Measurements from ENCODE around the gene CLDN9. TPM values are rescaled to one million over a fixed set of nuclear protein-coding genes. Genes with fewer than 3 reads are reported as not detected.
A peak's percentile ranks its signal among the peaks of the same experiment; 100 is the strongest.
"Not testable (repeated sequence)": the region's sequence is repeated elsewhere in the genome, so short reads cannot be mapped to it uniquely, and the experiment has no call there.

The CLDN9 gene
- total and polyA plus RNA-seq, 2 donors (not counting 1 experiment from before 2014, with no cell fraction given), result 0.04 TPM; not detected in 1

DNA sequence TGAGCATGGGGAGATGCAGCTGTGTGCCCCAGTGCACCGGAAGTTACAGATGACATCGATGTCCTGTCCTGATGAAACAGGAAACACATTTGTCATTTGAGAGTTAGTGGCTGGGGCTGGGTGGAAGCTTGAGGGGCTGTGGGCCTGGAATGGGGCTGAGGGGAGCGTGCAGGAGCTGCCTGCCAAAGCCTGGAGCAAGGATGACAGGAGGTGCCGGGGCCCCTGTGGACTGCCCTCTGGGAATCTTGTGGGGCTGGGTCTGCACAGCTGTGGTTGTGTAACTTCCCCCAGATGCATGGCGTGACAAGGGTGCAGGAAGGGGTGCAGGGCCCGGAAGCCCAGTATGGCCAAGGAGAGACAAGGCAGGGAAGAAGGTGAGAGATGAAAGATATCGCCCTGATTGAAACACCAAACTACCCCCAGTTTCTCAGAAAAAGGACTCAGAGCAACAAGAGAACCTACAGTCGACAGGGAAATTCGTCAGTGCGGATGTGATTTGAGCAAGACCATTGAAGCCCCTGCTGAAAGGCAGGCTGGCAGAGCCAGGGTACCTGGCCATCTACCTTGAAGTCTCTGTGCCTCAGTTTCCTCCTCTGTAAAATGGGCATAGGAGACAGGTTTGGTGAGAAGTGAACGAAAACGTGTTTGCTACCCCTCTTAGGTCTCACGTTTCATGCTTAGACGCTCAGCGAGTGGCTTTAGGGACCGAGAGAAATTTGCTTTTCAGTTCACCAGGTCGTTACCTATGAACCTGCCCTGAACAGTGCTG lies 42.4 kb downstream of the CLDN9 start:
- intact Hi-C loops (cut with micrococcal nuclease), result no loop called here

DNA sequence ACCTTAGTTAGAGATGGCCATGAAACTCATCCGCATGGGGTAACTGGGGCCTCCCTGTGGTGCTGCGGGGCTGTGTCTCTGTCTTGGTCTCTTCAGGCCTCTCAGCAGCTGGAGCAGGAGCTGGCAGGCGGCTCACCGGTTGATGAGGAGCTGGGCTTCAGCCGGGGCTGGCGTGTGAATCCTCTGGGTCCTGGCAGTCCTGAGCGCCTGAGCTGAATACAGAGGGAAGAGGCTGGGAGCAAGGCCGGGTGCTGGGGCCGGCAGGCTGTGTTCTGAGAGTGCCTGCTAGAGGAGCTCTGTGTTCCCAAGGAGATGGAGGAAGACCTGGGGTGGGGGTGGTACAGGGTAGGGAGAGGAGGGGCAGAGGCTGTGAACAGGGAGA lies 43.0 kb downstream of the CLDN9 start:
- POLR2A ChIA-PET; H3K9ac ChIP-seq (ENCODE audit: low read length); H3K4me3 Mint-ChIP-seq; DNase-seq; H3K27me3 Mint-ChIP-seq; H3K27ac ChIP-seq (ENCODE audit: low read length in 2 of 2); H3K79me2 ChIP-seq (ENCODE audit: control insufficient read depth, insufficient read depth, low read length); intact Hi-C loops (cut with micrococcal nuclease); H3K4me3 ChIP-seq (ENCODE audit: control extremely low read depth in 1 of 5, extremely low read depth in 1 of 5, insufficient read depth in 1 of 5, low read depth in 2 of 5, low read length in 4 of 5); ATAC-seq (ENCODE audit: low read depth); H4K20me1 ChIP-seq (ENCODE audit: control insufficient read depth, insufficient read depth, low read length, poor library complexity, severe bottlenecking); H3K9me3 Mint-ChIP-seq (ENCODE audit: insufficient read depth); H3K27ac Mint-ChIP-seq; H3K4me2 ChIP-seq (replicated peaks; ENCODE audit: low read depth, low read length, poor library complexity, severe bottlenecking); H2AFZ ChIP-seq (ENCODE audit: insufficient read depth, low read depth, low read length, poor library complexity, severe bottlenecking); H3K9me3 ChIP-seq (ENCODE audit: control extremely low read depth in 1 of 3, control insufficient read depth in 2 of 3, insufficient read depth in 1 of 3, low read length in 2 of 3); H3K36me3 ChIP-seq (replicated peaks in 1 of 2; ENCODE audit: control extremely low read depth in 1 of 2, control insufficient read depth in 1 of 2, extremely low read depth in 1 of 2, insufficient read depth in 2 of 2, low read length in 1 of 2); H3K27me3 ChIP-seq (replicated peaks in 1 of 4; ENCODE audit: control extremely low read depth in 1 of 4, control insufficient read depth in 3 of 4, insufficient read depth in 4 of 4, low read length in 3 of 4): not testable (repeated sequence)
- 94% methylated on average over 8 of the region's 9 CpGs for WGBS (ENCODE audit: insufficient coverage)
- H3K4me1 ChIP-seq (ENCODE audit: control insufficient read depth in 2 of 2, insufficient read depth in 2 of 2, low read length in 2 of 2), result peaks cover 20 to 22% of the 10 kb centered on the region in 2 donors
- H3K4me1 Mint-ChIP-seq, result peaks cover 26% of the 10 kb centered on the region
- CTCF ChIA-PET, result interaction anchor here (1.0 to 6.5 kb wide), 4 partner anchors 24 to 72 kb away, joined by 3 to 140 read pairs (median 4); no protein-coding TSS in a partner anchor

More for the DNA sequence above, 42.4 kb downstream of the CLDN9 start:
- Histone ChIP-seq H3K4me3 (ENCODE audit: control extremely low read depth in 1 of 5, extremely low read depth in 1 of 5, insufficient read depth in 1 of 5, low read depth in 2 of 5, low read length in 4 of 5) (peak overlapping the region in 1 of 5 experiments; percentile 12), H3K4me1 (ENCODE audit: control insufficient read depth in 2 of 2, insufficient read depth in 2 of 2, low read length in 2 of 2) (peaks cover 20 to 22% of the 10 kb centered on the region in 2 donors), H3K36me3 (replicated peaks in 1 of 2; ENCODE audit: control extremely low read depth in 1 of 2, control insufficient read depth in 1 of 2, extremely low read depth in 1 of 2, insufficient read depth in 2 of 2, low read length in 1 of 2) (no peaks in the 10 kb centered on the region), H2AFZ (ENCODE audit: insufficient read depth, low read depth, low read length, poor library complexity, severe bottlenecking) (no peak overlapping the region), H3K27me3 (replicated peaks in 1 of 4; ENCODE audit: control extremely low read depth in 1 of 4, control insufficient read depth in 3 of 4, insufficient read depth in 4 of 4, low read length in 3 of 4) (peaks cover 0 to 8% (median 0%) of the 10 kb centered on the region in 4 experiments), H3K79me2 (ENCODE audit: control insufficient read depth, insufficient read depth, low read length) (no peaks in the 10 kb centered on the region), H3K4me2 (replicated peaks; ENCODE audit: low read depth, low read length, poor library complexity, severe bottlenecking) (peak overlapping the region; percentile 33), H4K20me1 (ENCODE audit: control insufficient read depth, insufficient read depth, low read length, poor library complexity, severe bottlenecking) (no peaks in the 10 kb centered on the region), H3K9ac (ENCODE audit: low read length) (no peak overlapping the region), H3K9me3 (ENCODE audit: control extremely low read depth in 1 of 3, control insufficient read depth in 2 of 3, insufficient read depth in 1 of 3, low read length in 2 of 3) (no peaks in the 10 kb centered on the region), H3K27ac (ENCODE audit: low read length in 2 of 2) (no peak overlapping the region)
- Mint-ChIP-seq H3K4me1 (peaks cover 26% of the 10 kb centered on the region), H3K27ac (no peak overlapping the region), H3K9me3 (ENCODE audit: insufficient read depth) (no peaks in the 10 kb centered on the region), H3K27me3 (no peaks in the 10 kb centered on the region), H3K4me3 (peak overlapping the region; percentile 11)
- TF ChIP-seq, protein P1, sequence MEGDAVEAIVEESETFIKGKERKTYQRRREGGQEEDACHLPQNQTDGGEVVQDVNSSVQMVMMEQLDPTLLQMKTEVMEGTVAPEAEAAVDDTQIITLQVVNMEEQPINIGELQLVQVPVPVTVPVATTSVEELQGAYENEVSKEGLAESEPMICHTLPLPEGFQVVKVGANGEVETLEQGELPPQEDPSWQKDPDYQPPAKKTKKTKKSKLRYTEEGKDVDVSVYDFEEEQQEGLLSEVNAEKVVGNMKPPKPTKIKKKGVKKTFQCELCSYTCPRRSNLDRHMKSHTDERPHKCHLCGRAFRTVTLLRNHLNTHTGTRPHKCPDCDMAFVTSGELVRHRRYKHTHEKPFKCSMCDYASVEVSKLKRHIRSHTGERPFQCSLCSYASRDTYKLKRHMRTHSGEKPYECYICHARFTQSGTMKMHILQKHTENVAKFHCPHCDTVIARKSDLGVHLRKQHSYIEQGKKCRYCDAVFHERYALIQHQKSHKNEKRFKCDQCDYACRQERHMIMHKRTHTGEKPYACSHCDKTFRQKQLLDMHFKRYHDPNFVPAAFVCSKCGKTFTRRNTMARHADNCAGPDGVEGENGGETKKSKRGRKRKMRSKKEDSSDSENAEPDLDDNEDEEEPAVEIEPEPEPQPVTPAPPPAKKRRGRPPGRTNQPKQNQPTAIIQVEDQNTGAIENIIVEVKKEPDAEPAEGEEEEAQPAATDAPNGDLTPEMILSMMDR (IDR thresholded peaks at IDR 0.05), result no peak
- no peak for TF ChIP-seq EZH2 (IDR thresholded peaks at IDR 0.05; ENCODE audit: borderline replicate concordance, insufficient read depth, low read depth, low read length, poor library complexity, severe bottlenecking)
- WGBS (ENCODE audit: insufficient coverage), result 47% methylated on average over 14 of the region's 17 CpGs
- CTCF ChIA-PET, result interaction anchor here (0.6 to 6.5 kb wide), 4 partner anchors 22 to 72 kb away, joined by 3 to 140 read pairs (median 4); no protein-coding TSS in a partner anchor
- POLR2A ChIA-PET, result no interaction called here
- no peak for DNase-seq
- ATAC-seq (ENCODE audit: low read depth), result no peak
